Umbilical cord (tissue), 2 donors: ENCODE measurements around the gene PEDS1. TPM values are rescaled to one million over a fixed set of nuclear protein-coding genes. Genes with fewer than 3 reads are reported as not detected.
"Not testable (repeated sequence)": the region's sequence is repeated elsewhere in the genome, so short reads cannot be mapped to it uniquely, and the experiment has no call there.

ENCODE experiments used
- DNase-seq: peaks from one replicate; pipeline ENCODE4 v3.0.0-alpha.2; 2015; ENCODE audit warnings: low spot score
- total RNA-seq: library from RNA; depleted of rRNA; stranded (reverse); fragments of >200 nt; gene quantifications from one replicate; pipeline ENCODE4 v1.2.3, GENCODE V29; 2014; ENCODE audit warnings: low replicate concordance; ENCODE audit not compliant: insufficient read depth

The PEDS1 gene
- total RNA-seq, 1 donor from 2014 or later = 15.4 TPM

DNA sequence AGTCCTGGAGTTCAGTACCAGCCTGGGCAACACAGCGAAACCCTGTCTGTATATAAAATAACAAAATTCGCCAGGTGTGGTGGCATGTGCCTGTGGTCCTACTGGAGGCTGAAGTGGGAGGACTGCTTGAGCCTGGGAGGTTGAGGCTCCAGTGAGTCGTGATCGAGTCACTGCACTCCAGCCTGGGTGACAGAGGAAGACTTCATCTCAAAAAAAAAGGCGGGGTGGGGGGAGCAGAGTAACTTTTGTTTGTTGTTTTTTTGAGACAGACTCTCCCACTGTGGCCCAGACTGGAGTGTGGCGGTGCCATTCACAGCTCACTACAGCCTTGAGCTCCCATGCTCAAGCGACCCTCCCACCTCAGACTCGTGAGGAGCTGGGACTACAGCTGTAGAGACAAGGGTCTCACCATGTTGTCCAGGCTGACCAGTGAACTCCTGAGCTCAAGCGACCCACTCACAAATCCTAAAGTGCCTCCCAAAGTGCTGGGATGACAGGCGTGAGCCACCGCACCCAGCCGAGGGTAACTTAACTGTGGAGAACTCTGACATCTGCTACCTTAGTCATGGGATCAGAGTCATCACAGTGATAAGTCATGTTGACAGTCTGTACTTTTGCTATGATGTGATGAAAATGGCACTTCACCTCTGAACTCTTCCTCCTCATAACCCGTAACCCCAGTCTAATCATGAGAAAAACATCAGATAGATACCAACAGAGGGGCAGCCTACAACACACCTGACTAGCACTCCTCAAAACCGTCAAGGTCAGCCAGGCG, 16.5 kb downstream of the PEDS1 start:
- DNase-seq = no peak

DNA sequence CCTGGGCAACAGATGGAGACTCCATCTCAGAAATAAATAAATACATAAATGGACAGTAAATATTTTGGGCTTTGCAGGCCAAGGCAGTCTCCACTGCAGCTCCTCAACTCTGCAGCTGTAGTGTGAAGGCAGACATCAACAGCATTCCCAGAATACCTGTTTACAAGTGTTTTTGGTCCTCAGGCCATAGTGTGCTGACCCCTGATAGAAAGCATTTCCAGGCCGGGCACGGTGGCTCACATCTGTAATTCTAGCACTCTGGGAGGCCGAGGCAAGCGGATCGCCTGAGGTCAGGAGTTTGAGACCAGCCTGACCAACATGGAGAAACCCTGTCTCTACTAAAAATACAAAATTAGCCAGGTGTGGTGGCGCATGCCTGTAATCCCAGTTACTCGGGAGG, 18.4 kb downstream of the PEDS1 start:
- not testable (repeated sequence) for DNase-seq

DNA sequence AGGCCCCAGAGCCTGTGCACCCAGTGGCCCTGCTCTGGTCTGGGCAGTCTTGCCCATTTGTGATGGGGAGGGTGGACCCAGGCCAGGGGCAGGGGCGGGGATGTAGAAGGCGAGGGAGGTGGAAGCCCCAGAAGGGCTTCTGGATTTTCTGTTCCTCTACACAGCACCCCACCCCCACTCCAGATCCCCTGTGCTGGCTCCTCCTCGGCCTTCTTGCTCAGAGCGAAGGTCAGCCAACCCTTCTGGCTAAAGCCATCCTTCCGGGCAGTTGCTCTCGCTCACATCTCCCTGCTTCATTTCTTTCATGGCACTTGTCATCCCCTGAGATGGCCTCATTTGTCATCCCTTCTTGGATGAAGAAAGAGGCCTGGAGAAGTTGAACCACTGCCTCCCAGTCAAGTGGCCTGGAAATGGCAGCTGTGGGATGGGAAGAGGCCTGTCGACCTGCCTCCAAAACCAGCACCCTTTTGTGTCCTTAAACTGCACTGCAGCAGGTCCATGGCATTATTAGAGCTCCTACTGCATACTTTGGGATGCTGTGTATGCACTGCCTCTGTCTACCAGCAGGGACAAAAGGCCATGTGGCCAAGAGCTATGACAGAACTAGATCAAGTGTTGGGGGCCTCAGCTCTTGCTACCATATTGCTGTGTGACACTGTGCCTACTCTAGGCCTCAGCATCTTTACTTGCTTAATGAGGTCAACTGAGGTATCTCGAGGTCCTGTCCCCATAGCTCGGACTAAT, 19.9 kb downstream of the PEDS1 start:
- no peak for DNase-seq

DNA sequence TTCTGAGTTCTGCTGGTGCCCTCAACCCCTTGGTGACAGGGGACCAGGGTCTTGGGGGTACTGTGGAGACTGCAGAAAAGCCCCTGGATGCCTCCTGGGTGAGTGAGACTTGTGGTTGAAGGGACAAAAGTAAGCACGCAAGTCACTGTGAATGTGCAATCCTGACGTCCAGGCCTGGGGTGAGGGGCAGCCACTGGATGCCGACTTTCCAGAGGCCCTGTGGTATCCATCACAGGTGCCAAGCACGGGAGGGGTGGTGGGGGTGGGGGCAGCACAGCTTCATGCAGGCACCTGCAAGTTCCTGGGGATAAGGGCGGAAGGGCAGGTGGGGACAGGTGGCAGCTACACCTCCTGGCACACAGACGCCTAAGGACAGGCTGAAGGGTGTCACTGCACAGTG, 20.5 kb downstream of the PEDS1 start:
- DNase-seq = no peak

DNA sequence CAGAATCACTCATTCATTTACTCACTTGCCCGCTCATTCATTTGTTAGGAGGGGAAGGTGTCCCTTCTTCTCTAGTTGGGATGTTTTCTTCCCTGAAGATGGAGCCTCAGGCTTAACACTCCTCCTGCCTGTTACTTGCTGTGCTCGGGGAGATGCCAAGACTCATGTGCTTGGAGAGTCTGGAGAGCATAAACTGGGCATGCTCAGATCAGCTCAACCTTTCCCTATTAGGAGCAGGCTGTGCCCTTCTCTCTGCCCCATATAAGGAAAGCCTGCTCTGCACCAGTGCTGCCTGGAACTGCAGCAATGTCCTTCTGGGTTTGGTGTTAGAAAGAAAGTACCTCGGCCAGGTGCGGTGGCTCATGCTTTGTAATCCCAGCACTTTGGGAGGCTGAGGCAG, 22.5 kb downstream of the PEDS1 start:
- peak; percentile 35 for DNase-seq

DNA sequence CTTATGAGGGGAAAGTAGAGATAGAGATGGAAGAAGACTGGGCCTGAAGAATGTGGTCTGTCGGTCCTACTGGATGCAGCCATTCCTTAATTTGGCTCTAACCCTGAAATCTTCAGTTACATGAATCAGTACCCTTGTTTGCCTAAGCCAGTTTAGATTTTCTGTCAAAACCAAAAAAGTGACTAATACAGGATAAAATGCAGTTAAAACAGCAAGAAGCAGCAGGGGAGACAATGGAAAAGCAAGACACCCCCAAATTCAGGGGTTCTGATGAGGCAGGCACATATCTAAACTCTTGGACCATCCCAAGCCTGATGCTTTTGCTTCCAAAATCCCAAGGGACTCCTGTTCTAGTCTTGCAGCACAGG, 23.2 kb downstream of the PEDS1 start:
- no peak for DNase-seq

DNA sequence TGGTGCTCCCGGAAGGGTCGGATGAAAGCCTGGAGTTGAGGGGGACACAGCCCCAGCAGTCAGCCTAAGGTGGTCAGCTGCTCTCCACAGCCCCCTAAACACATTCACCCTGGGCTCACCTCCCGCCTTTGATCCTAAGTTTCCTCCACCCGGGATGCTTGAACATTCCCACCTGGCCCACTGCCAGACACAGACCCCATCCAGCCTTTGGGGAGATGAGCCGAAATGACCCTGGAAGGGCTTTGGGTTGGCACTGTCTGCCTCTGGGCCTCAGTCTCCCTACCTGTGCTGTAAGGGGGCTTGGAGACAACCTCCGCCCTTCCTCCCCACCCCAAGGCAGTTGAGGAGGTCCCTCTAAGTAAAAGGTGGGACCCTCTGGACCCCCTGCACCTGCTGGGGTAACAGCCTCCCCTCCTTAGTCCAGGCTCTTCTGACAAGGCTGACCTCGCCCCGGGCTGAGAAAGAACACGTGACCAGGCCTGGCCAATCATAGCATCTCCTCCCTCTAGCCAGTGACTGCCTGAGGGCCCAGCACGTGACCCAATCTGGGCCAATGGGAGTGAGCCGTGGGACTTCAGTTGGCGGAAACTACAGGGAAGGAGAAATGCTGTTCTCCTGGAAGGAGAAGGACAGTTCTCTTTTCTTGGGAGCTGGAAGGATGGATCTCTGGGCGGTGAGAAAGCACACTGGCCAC, 23.7 kb downstream of the PEDS1 start:
- no peak for DNase-seq

DNA sequence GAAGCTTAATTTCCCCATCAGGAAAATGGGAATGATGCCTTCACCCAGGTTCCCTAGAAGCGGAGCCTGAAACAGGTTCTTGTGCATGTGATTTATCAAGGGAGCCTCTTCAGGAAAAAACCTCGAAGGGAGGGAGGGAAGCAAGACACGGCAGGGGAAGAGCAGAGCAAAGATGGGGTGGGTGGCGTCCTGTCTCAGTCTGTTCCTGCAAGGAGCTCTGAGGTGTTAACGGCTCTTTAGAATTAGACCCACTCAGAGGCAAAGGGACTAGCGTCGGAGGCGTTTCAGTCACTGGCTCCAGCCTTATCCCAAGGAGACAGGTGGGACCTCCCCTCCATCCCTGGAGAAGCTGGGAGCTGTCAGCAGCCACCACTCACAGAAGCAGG, 25.0 kb downstream of the PEDS1 start:
- no peak for DNase-seq

DNA sequence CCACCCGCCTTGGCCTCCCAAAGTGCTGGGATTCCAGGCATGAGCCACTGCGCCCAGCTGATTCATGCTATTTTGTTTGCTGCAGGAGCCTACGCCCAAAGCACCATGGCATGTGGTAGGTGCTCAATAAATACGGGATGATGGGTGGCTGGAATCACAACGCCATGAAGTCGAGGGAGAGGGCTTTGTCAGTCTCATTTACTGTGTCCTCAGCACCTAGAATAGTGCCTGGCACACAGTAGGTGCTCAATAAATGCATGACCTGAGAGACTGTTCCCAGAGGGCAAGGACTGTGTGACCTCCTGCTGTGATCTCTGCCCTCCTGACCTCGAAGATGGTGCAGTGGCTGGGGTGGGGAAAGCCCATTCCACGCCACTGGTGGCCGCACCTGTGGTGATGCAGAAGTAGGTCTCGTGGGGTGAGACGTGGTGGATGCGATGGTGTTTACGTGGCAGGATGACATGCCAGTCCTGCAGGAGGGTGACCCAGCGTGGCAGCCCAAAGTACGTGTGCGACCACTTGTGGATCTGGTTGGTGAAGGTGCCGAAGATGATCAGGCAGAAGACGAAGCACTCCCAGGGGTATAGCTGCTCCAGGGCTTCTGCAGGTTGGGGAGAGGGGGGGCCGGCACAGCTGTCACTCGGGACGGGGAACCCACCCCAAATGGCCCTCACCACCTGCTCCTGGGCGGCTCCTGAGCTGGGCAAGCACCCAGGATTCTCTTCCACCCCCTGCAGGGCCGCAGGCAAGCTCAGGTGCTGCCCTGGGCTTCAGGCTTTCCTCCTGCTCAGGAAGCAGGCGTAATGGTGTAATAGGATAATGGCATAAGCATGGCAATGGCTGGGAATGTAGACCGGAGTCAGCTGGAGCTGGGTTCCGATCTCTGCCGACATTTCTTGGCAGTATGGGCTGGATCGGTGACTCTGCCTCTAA, 25.7 kb downstream of the PEDS1 start:
- DNase-seq = no peak

DNA sequence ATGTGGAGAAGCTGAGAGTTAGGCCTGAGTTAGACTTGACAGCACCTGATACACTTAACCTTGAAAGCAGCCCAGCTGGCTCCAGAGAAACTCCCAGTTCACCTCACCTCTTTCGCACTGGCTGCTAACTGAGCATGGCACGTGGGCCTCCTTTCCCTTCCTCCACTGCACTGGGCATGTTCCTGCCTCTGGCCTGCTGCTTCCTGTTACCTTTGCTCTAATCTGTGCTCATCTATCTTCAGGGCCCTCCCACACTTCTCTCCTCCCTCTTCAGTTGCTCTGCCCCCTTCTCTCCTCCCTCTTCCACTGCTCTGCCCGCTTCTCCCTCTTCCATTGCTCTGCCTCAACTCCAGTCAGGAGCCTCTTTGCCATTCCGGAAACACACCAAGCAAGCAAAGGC, 26.9 kb downstream of the PEDS1 start:
- DNase-seq = peak; percentile 30

DNA sequence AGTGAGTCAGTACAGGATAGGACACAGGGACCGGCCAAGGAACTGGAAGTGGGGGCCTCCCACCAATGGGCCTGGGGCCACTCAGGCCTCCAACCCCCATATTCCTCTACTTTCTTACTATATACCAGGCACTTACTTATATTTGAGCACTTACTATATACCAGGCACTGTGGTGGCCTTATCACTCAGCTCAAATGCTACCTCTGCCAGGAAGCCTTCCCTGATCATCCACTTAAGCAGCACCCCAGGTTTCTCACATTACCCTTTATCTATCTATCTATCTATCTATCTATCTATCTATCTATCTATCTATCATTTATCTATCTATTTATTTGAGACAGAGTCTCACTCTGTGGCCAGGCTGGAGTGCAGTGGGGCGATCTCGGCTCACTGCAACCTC, 28.2 kb downstream of the PEDS1 start:
- DNase-seq = no peak

DNA sequence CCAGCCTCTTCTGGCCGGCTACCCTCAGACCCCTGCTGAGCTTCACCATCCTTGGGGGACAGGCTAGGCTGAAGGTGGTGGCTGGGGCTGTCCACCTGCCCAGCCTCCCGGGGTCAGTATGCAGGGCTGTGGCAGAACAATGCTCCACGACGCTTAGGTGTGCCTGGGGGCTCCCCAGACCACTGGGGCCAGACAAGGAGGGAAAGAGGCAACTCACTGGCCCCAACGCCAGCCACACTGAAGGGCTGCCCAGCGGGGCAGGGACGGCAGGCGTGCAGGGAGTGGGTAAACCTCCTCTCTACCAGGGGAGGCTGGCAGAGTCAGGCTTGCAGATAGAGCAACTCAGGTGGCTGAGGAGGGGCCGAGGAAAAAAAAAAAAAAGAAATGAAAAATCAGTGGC, 29.0 kb downstream of the PEDS1 start:
- DNase-seq = no peak

DNA sequence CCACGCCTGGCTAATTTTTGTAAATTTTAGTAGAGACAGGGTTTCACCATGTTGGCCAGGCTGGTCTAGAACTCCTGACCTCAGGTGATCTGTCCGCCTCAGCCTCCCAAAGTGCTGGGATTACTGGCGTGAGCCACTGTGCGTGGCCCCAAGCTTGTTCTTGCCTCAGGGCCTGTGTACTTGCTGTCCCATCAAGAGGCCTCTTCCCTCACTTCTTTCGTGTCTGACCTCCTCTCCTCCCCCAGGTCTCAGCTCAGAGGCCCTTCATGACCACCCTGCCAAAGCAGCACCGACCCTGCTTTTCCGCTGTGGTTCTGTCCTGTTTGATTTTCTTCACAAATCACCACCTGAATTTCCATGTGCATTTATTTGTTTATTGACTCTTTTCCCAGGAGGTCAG, 30.1 kb downstream of the PEDS1 start:
- no peak for DNase-seq

DNA sequence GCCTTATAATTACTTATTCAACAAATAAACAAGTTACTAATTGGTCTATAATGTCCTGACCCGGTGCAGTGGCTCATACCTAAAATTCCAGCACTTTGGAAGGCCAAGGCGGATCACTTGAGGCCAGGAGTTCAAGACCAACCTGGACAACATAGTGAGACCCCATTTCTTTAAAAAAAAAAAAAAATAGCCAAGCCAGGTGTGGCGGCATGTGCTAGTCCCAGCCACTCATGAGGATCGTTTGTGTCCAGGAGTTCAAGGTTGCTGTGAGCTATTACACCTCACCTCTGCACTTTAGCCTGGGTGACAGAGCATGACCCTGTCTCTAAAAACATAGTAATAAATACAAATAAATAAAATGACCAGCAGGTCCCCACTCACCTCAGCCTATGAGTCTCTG, 30.8 kb downstream of the PEDS1 start:
- no peak for DNase-seq

DNA sequence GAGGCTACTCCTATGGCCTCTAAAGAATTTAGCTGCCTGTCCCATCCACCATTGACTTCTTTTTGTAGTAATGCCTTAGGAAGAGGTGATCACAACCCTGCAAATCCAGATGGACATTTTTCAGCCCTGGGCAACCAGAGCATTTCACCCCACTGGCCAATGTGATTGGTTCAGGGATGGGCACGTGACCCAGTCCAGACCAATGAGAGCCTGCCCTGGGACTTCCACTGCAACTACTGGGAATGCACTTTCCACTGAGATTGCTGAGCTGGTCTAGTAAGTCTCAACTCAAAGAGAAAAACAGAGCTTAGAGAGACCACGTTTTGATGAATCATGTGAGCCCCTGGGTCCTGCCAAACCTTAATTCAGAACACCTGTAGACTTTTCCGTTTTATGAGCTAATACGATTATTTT, 31.7 kb downstream of the PEDS1 start:
- DNase-seq = no peak

DNA sequence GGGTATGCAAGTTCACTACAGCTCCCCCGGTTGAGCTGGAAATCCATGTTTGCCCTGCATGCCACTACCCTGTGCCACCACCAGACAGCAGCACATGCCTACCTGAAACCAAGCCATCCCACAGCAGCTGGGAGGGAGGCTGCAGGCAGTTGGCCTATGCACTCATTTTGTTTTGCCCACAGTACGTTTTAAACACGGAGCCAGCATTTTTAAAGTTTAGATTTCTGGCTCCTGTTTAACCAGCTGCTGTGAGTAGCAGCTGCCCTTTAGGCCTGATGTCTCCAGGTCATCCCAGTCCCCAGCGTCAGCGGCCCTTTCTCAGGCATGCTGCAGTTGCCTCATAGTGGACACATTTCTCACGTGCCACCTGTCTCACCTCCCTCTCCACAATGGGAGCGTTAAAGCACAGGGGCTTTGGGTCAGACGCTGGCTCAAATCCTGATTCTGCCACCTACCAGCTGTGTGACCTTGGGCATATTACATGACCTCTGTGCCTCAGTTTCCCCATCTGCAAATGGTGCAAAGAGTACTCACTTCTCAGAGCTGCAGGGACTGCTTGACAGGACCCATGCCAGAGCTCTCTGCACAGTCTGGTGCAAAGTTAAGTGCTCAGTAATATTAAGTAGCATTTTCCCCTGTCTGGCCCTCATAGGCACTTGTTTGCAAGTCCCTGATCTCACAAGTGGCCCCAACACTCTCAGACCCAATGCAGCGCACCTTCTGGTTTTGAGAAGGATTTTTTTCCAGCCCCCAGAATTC, 32.4 kb downstream of the PEDS1 start:
- DNase-seq = peak; percentile 47

DNA sequence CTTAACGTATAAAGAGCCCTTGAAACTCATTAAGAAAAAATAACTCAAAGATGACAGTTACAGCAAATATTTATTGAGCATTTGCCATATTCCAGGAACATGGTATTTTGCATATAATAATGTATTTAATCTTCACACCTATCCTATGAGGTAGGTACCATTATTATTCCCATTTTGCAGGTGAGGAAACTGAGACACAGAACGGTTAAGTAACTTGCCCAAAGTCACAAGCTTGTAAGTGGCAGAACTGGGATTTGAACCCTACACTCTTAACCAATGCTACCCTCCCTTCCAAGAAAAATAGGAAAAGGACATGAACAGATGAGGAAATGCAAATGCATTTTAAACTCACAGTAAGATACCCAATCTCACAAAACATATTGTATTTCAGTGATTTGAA, 35.3 kb downstream of the PEDS1 start:
- no peak for DNase-seq

DNA sequence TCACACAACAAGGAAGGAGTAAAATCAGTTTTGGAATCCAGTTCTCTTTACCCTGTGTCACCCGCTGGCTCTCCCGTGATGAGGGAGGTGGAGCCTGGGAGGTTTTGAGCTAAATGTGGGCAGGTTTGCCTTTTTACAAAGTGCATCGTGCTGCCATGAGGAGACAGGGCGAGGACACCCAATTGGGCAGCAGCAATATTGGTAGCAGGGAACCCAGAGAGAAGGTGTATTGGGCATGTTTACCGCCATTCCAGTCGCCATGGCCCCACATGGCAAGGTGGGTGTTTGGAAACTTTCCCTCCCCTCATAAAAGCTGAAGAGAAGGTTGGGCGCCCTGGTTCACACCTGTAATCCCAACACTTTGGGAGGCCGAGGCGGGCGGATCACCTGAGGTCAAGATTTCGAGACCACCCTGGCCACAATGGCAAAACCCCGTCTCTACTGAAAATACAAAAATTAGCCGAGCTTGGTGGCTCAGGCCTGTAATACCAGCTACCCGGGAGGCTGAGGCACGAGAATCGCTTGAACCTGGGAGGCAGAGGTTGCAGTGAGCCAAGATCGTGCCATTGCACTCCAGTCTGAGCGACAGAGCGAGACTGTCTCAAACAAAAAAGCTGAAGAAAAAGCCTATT, 37.0 kb downstream of the PEDS1 start:
- no peak for DNase-seq

DNA sequence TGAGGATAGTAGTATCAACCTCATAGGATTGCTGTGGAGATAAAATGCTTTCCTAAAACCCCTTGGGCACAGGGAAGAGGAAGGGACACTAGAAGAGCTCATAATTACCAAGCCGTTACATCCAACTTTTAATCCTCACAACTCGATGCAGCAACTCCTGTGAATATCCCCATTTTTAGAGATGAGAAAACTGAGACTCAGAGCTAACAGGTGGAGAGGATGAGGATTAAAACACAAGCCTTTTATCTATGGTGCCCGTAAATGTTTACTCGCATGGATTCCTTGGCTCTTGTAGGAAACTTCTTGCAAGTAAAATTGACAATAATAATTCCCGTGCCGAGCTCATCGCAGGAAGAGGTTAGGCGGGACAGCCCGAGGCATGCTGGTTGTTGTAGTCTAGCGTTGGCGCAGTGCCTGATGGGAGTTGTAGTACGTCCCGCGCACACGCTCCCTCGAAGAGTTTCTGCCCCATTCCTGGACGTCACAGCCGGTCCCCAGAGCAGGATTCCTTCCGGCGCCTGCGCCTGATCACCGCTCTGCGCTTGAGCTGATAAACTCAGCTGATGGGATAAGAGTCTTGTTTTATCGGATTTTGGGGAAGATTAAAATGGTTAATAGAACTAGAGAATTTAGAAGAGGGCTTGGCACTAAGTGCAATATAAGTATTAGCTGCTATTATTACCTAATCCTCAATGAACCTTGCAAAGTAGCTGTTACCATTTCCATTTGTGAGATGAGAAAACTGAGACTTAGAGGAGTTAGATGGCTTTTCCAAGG, 37.7 kb downstream of the PEDS1 start:
- peak; percentile 99 for DNase-seq
